K562 (cell line): Measurements from ENCODE around the gene TMCC1. TPM values are rescaled to one million over a fixed set of nuclear protein-coding genes. Genes with fewer than 3 reads are reported as not detected.

Experiments used
- ATAC-seq: fragments of 200-7000 bp; cut with Tn5 transposase; 3 replicates; pipeline ENCODE4 v1.9.1; 2020; ENCODE audit warnings: moderate library complexity
- BruUV-seq: library from RNA; stranded (reverse); fragments of 400-500 nt; replicated peaks from 2 replicates; lab custom pipeline; 2021; lab: Mats Ljungman, UMichigan
- CTCF ChIA-PET: fragments of 300-600 bp; formaldehyde crosslinking; extraction: SDS; loops from one replicate; lab custom pipeline; 2021; ENCODE audit warnings: low intra/inter-chr PET ratio; lab: Yijun Ruan, JAX
- POLR2A ChIA-PET: fragments of 300-600, 350-650 bp; sonication (Branson Sonifier 250); formaldehyde crosslinking; extraction: SDS; loops from one replicate; lab custom pipeline; 2021; ENCODE audit warnings: antibody characterized with exemption, inconsistent platforms; lab: Yijun Ruan, JAX
- DNase-seq, 4 experiments: peaks; one replicate each; pipeline versions ENCODE4 v3.0.0 to v3.0.0-alpha.2; 2011 to 2018; ENCODE audit warnings: low spot score in 3 of 4, mixed read lengths in 3 of 4; ENCODE audit errors: extremely low read depth in 1 of 4
- FAIRE-seq: peaks from 2 replicates; lab custom pipeline; 2011; peaks lifted over from hg19 to GRCh38; lab: Jason Lieb, UNC
- H2AFZ ChIP-seq: 2 replicates; pipeline ENCODE4 v1.6.0; 2011; ENCODE audit warnings: low read depth, low read length, control low read depth, inconsistent platforms
- H3K27ac ChIP-seq: fragments of 200-600 bp; 3 replicates; pipeline ENCODE4 v1.8.0; 2011; ENCODE audit warnings: low read depth, mild to moderate bottlenecking, control low read depth, inconsistent platforms, low read length, moderate library complexity, mixed read lengths; ENCODE audit errors: extremely low read depth
- H3K27me3 ChIP-seq, 2 experiments: fragments of 300-600 bp in 1 of 2; 2 replicates in 1 of 2; 3 replicates in 1 of 2; pipeline versions ENCODE4 v1.6.0 to v1.8.0; 2011; ENCODE audit warnings: inconsistent platforms in 2 of 2, low read length in 2 of 2, mild to moderate bottlenecking in 1 of 2, mixed read lengths in 1 of 2, moderate library complexity in 1 of 2; ENCODE audit not compliant: control insufficient read depth in 2 of 2, insufficient read depth in 2 of 2
- H3K36me3 ChIP-seq: fragments of 300-600 bp; 3 replicates; pipeline ENCODE4 v1.8.0; 2011; ENCODE audit warnings: mild to moderate bottlenecking, low read length, inconsistent platforms; ENCODE audit not compliant: control insufficient read depth, insufficient read depth
- H3K4me1 ChIP-seq, 2 experiments: fragments of 200-600 bp in 1 of 2; replicated peaks in 1 of 2; 2 replicates in 1 of 2; 3 replicates in 1 of 2; pipeline versions ENCODE4 v1.5.1 to v1.8.0; 2011; ENCODE audit warnings: inconsistent platforms in 2 of 2, low read length in 2 of 2, mild to moderate bottlenecking in 1 of 2, mixed read lengths in 1 of 2, moderate library complexity in 1 of 2; ENCODE audit not compliant: control insufficient read depth in 2 of 2, insufficient read depth in 2 of 2
- H3K4me2 ChIP-seq: 2 replicates; pipeline ENCODE4 v1.6.1; 2011; ENCODE audit warnings: low read length, control low read depth, inconsistent platforms, mixed read lengths; ENCODE audit not compliant: insufficient read depth
- H3K4me3 ChIP-seq: fragments of 200-600 bp; sonication (generic), shearing (Covaris generic); 2 replicates; pipeline ENCODE4 v1.5.1; 2016; ENCODE audit warnings: control low read depth, inconsistent platforms
- H3K79me2 ChIP-seq: fragments of 200-600 bp; 3 replicates; pipeline ENCODE4 v1.8.0; 2011; ENCODE audit warnings: low read length, inconsistent platforms; ENCODE audit not compliant: control insufficient read depth, insufficient read depth
- H3K9ac ChIP-seq, 2 experiments: 2 replicates each; pipeline versions ENCODE4 v1.6.0 to v1.6.1; 2011; ENCODE audit warnings: low read depth in 2 of 2, low read length in 2 of 2, control low read depth in 1 of 2, inconsistent platforms in 1 of 2, mild to moderate bottlenecking in 1 of 2, mixed read lengths in 1 of 2; ENCODE audit not compliant: insufficient read depth in 1 of 2
- H3K9me1 ChIP-seq: one replicate; pipeline ENCODE4 v1.6.0; 2011; ENCODE audit warnings: inconsistent platforms, mild to moderate bottlenecking, low read length, moderate library complexity; ENCODE audit not compliant: control insufficient read depth, insufficient read depth
- H3K9me3 ChIP-seq: replicated peaks from 2 replicates; pipeline ENCODE4 v1.5.1; 2011; ENCODE audit warnings: low read depth, low read length, inconsistent platforms; ENCODE audit not compliant: control insufficient read depth, insufficient read depth
- H4K20me1 ChIP-seq: replicated peaks from 2 replicates; pipeline ENCODE4 v1.6.1; 2011; ENCODE audit warnings: low read length, inconsistent platforms, mixed read lengths; ENCODE audit not compliant: control insufficient read depth, insufficient read depth
- EP300 ChIP-seq: IDR thresholded peaks from 2 replicates; pipeline ENCODE4 v1.6.1; 2012; ENCODE audit warnings: low read length, improper control_type of control experiment
- HCFC1 ChIP-seq: IDR thresholded peaks from 2 replicates; pipeline ENCODE4 v1.6.1; 2012; ENCODE audit warnings: low read depth, low read length, improper control_type of control experiment
- HDGF ChIP-seq: fragments of 450-650 bp; IDR thresholded peaks from 2 replicates; pipeline ENCODE4 v1.6.1; 2016
- HNRNPLL ChIP-seq: fragments of 200-400 bp; formaldehyde crosslinking; IDR thresholded peaks from 2 replicates; pipeline ENCODE4 v1.6.1; 2017; ENCODE audit warnings: low read length, low read depth, mild to moderate bottlenecking; ENCODE audit not compliant: poor library complexity, severe bottlenecking
- NONO ChIP-seq, 2 experiments: fragments of 200-400 bp in 1 of 2; fragments of 450-650 bp in 1 of 2; formaldehyde crosslinking in 1 of 2; IDR thresholded peaks; 2 replicates each; pipeline ENCODE4 v1.6.1; 2017; ENCODE audit warnings: low read depth in 2 of 2, mild to moderate bottlenecking in 2 of 2, moderate library complexity in 2 of 2, low read length in 1 of 2
- NR3C1 ChIP-seq: sonication (generic); formaldehyde crosslinking; IDR thresholded peaks from 2 replicates; pipeline ENCODE4 v1.8.1; 2022; ENCODE audit warnings: missing genetic modification reagents
- OTX1 ChIP-seq: fragments of 450-650 bp; formaldehyde crosslinking; IDR thresholded peaks from 2 replicates; pipeline ENCODE4 v1.4.0; 2022; ENCODE audit warnings: mild to moderate bottlenecking
- PML ChIP-seq: IDR thresholded peaks from 2 replicates; pipeline ENCODE4 v1.6.1; 2012; ENCODE audit warnings: low read length, inconsistent platforms
- POLR3A ChIP-seq: IDR thresholded peaks from 2 replicates; pipeline ENCODE4 v1.6.1; 2011; ENCODE audit warnings: borderline replicate concordance, mild to moderate bottlenecking, moderate library complexity; ENCODE audit not compliant: insufficient read length, insufficient read depth; ENCODE audit errors: extremely low read depth
- ZNF316 ChIP-seq: fragments of 450-650 bp; IDR thresholded peaks from 2 replicates; pipeline ENCODE4 v1.6.1; 2016
- WGBS: fragments of 100-300 bp; shearing (Covaris generic); methylation state at CpG from one replicate; pipeline ENCODE4 v1.1.6; 2016; ENCODE audit warnings: low coverage, mixed read lengths; ENCODE audit not compliant: insufficient coverage; ENCODE audit errors: missing lambda C conversion rate; 5-methylcytosine and 5-hydroxymethylcytosine counted together
- in situ Hi-C: fragments of 300-500 bp; cut with MboI; formaldehyde crosslinking; loops from 4 replicates; pipeline ENCODE4 v1.15.0; 2018; ENCODE audit warnings: inconsistent platforms, mixed read lengths
- intact Hi-C: fragments of 100-400 bp; cut with micrococcal nuclease; formaldehyde crosslinking; loops from 2 replicates; pipeline ENCODE4 v1.14.2; 2022
- polyA plus RNA-seq, 8 experiments: library from polyadenylated mRNA; depleted of rRNA in 4 of 8; stranded (reverse) in 5 of 8; unstranded in 3 of 8; fragments of >200 nt; fragmentation: Nextera tagmentation in 2 of 8; fragmentation: Illumina TruSeq in 1 of 8; extraction: Ambion mirVana in 2 of 8; extraction: Trizol in 1 of 8; gene quantifications; 2 replicates each; pipeline versions ENCODE4 v1.2.1 to v1.2.3, GENCODE V29; 2011 to 2014; ENCODE audit warnings: inconsistent platforms in 1 of 8, missing spikeins in 1 of 8
- total RNA-seq, 7 experiments: library from RNA; depleted of rRNA in 6 of 7; stranded (reverse); fragments of >200 nt in 6 of 7; fragmentation: Illumina TruSeq in 2 of 7; extraction: Trizol in 2 of 7; gene quantifications; 2 replicates each; pipeline versions ENCODE4 v1.2.1 to v1.2.3, GENCODE V29; 2011 to 2021; ENCODE audit warnings: low replicate concordance in 1 of 7

The TMCC1 gene
- total and polyA plus RNA-seq, 9 of the 15 experiments (the other 6 are each of a cell fraction or from before 2014, with no cell fraction given): 0.89 to 8.7 (median 4.0) TPM

DNA sequence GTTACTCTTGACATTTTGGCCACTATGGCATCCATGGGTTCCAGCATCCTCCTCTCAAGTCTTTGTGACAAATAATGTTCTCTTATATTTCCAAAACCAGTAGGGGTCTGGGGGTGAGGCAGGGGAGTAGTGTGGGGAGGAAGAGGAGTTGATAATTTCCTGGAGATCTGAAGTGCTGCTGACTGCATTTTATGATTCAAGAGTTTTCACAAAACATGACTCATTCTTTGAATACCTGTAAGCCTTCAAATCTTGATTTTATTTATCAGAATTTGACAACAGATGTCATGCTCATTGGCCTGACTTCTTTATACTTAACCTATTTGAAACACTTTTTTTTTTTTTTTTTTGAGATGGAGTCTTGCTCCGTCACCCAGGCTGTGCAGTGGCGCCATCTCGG lies 188.2 kb downstream of the TMCC1 start:
- H3K9ac ChIP-seq: no peak overlapping the region
- H3K4me1 ChIP-seq: no peaks in the 10 kb centered on the region; a peak in 2 of 5 replicates
- FAIRE-seq: no peak
- no peak overlapping the region for H3K27ac ChIP-seq
- no peaks in the 10 kb centered on the region for H3K9me3 ChIP-seq
- DNase-seq: no peak
- no peak overlapping the region for H3K4me2 ChIP-seq
- H3K9me1 ChIP-seq: no peaks in the 10 kb centered on the region
- no peaks in the 10 kb centered on the region for H4K20me1 ChIP-seq
- H3K4me3 ChIP-seq: no peak overlapping the region
- no peaks in the 10 kb centered on the region for H3K79me2 ChIP-seq
- WGBS: no CpG with 5 or more reads among the region's 3 CpGs
- no peak for ATAC-seq
- H2AFZ ChIP-seq: no peak overlapping the region
- TF ChIP-seq POLR3A (no peak), HCFC1 (no peak), EP300 (no peak), HDGF (no peak), NONO (IDR thresholded peaks at IDR 0.05; ENCODE audit: low read depth in 2 of 2, low read length in 1 of 2) (no peak), HNRNPLL (no peak)
- no peaks in the 10 kb centered on the region for H3K36me3 ChIP-seq
- intact Hi-C loops (no loop called here), in situ Hi-C loops (no loop called here)
- POLR2A ChIA-PET: no interaction called here
- H3K27me3 ChIP-seq: no peaks in the 10 kb centered on the region
- no TSS peak for BruUV-seq
- CTCF ChIA-PET: no interaction called here

GRCh38 chr3:129703913-129704312 lies 189.6 kb downstream of the TMCC1 start:
- intact Hi-C loops: no loop called here
- no peak for TF ChIP-seq PML
- TF ChIP-seq ZNF316: no peak
- TF ChIP-seq OTX1 (CRISPR knock-in tag): no peak
- no peak for TF ChIP-seq NR3C1 (CRISPR knock-in tag)

More at GRCh38 chr3:129703913-129704312, 189.6 kb downstream of the TMCC1 start:
- peaks cover 3 to 4% of the 10 kb centered on the region in 2 experiments; a peak in 4 of 5 replicates for H3K4me1 ChIP-seq
- no peaks in the 10 kb centered on the region for H4K20me1 ChIP-seq
- ChIA-PET CTCF (no interaction called here), POLR2A (no interaction called here)
- H3K27me3 ChIP-seq: no peaks in the 10 kb centered on the region
- H3K36me3 ChIP-seq: no peaks in the 10 kb centered on the region
- H3K79me2 ChIP-seq: no peaks in the 10 kb centered on the region; the same call in 2 of the 3 replicates
- FAIRE-seq (no peak), ATAC-seq (no peak), DNase-seq (no peak)
- H3K9me1 ChIP-seq: no peaks in the 10 kb centered on the region
- H3K4me2 ChIP-seq: no peak overlapping the region
- WGBS: 0% methylated on average over 2 of the region's 2 CpGs
- H3K9ac ChIP-seq: no peak overlapping the region
- H3K4me3 ChIP-seq: no peak overlapping the region
- in situ Hi-C loops: no loop called here
- no peak overlapping the region for H3K27ac ChIP-seq
- BruUV-seq: no TSS peak
- no peak overlapping the region for H2AFZ ChIP-seq
- no peaks in the 10 kb centered on the region for H3K9me3 ChIP-seq
